ENCODE measurements around the gene CMSS1. TPM values are rescaled to one million over a fixed set of nuclear protein-coding genes. Genes with fewer than 3 reads are reported as not detected.

CMSS1 gene
- polyA plus RNA-seq, 1 donor from 2014 or later: 31.8 TPM

- no peak overlapping the region for H3K9ac ChIP-seq (ENCODE audit: low read length)
- TF ChIP-seq EP300 (conservative IDR thresholded peaks at IDR 0.05; ENCODE audit: poor library complexity, severe bottlenecking) (no peak), TAF1 (IDR thresholded peaks at IDR 0.05; ENCODE audit: low read depth) (no peak), POLR2AphosphoS5 (IDR thresholded peaks at IDR 0.05) (no peak), SMC3 (conservative IDR thresholded peaks at IDR 0.05; ENCODE audit: poor library complexity) (no peak), REST (IDR thresholded peaks at IDR 0.05; ENCODE audit: borderline replicate concordance) (no peak), MXI1 (conservative IDR thresholded peaks at IDR 0.05; ENCODE audit: poor library complexity, severe bottlenecking) (no peak), RAD21 (conservative IDR thresholded peaks at IDR 0.05) (no peak), EZH2 (IDR thresholded peaks at IDR 0.05; ENCODE audit: borderline replicate concordance, insufficient read depth, low read length, poor library complexity, severe bottlenecking) (no peak)
- TF ChIP-seq, protein P1, sequence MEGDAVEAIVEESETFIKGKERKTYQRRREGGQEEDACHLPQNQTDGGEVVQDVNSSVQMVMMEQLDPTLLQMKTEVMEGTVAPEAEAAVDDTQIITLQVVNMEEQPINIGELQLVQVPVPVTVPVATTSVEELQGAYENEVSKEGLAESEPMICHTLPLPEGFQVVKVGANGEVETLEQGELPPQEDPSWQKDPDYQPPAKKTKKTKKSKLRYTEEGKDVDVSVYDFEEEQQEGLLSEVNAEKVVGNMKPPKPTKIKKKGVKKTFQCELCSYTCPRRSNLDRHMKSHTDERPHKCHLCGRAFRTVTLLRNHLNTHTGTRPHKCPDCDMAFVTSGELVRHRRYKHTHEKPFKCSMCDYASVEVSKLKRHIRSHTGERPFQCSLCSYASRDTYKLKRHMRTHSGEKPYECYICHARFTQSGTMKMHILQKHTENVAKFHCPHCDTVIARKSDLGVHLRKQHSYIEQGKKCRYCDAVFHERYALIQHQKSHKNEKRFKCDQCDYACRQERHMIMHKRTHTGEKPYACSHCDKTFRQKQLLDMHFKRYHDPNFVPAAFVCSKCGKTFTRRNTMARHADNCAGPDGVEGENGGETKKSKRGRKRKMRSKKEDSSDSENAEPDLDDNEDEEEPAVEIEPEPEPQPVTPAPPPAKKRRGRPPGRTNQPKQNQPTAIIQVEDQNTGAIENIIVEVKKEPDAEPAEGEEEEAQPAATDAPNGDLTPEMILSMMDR (IDR thresholded peaks at IDR 0.05; ENCODE audit: poor library complexity, severe bottlenecking): no peak
- no peaks in the 10 kb centered on the region for H3F3A ChIP-seq (ENCODE audit: insufficient read depth, low read length, poor library complexity, severe bottlenecking)
- H3K36me3 ChIP-seq (ENCODE audit: insufficient read depth, low read length): no peaks in the 10 kb centered on the region
- H3K27me3 ChIP-seq (ENCODE audit: insufficient read depth, low read depth, low read length): no peaks in the 10 kb centered on the region
- H3K9me3 ChIP-seq (ENCODE audit: low read length): no peaks in the 10 kb centered on the region
- H2AFZ ChIP-seq (ENCODE audit: low read depth, low read length): no peak overlapping the region
- H3K4me3 ChIP-seq (ENCODE audit: low read length): no peak overlapping the region
- no peaks in the 10 kb centered on the region for H4K20me1 ChIP-seq (ENCODE audit: insufficient read depth)
- H3K4me2 ChIP-seq (ENCODE audit: low read length): no peak overlapping the region
- no peaks in the 10 kb centered on the region for H3K79me2 ChIP-seq (replicated peaks; ENCODE audit: insufficient read depth, low read length)
- no peak overlapping the region for H3K27ac ChIP-seq (ENCODE audit: low read length)
- no peaks in the 10 kb centered on the region for H3K9me2 ChIP-seq (ENCODE audit: insufficient read depth, low read length)
Observed at GRCh38 chr3:100007313-100007712, 189.7 kb downstream of the CMSS1 start.

GRCh38 chr3:100008081-100008698, 190.5 kb downstream of the CMSS1 start:
- Histone ChIP-seq H3K79me2 (replicated peaks; ENCODE audit: insufficient read depth, low read length) (no peaks in the 10 kb centered on the region), H3K9me2 (ENCODE audit: insufficient read depth, low read length) (no peaks in the 10 kb centered on the region), H3K4me3 (ENCODE audit: low read length) (no peak overlapping the region), H3K27ac (ENCODE audit: low read length) (no peak overlapping the region), H2AFZ (ENCODE audit: low read depth, low read length) (no peak overlapping the region), H3K4me2 (ENCODE audit: low read length) (no peak overlapping the region), H4K20me1 (ENCODE audit: insufficient read depth) (no peaks in the 10 kb centered on the region), H3F3A (ENCODE audit: insufficient read depth, low read length, poor library complexity, severe bottlenecking) (no peaks in the 10 kb centered on the region), H3K27me3 (ENCODE audit: insufficient read depth, low read depth, low read length) (no peaks in the 10 kb centered on the region), H3K36me3 (ENCODE audit: insufficient read depth, low read length) (no peaks in the 10 kb centered on the region), H3K9ac (ENCODE audit: low read length) (no peak overlapping the region), H3K9me3 (ENCODE audit: low read length) (no peaks in the 10 kb centered on the region)
- no peak for TF ChIP-seq MXI1 (conservative IDR thresholded peaks at IDR 0.05; ENCODE audit: poor library complexity, severe bottlenecking)
- TF ChIP-seq SMC3 (conservative IDR thresholded peaks at IDR 0.05; ENCODE audit: poor library complexity): no peak
- TF ChIP-seq TAF1 (IDR thresholded peaks at IDR 0.05; ENCODE audit: low read depth): no peak
- TF ChIP-seq REST (IDR thresholded peaks at IDR 0.05; ENCODE audit: borderline replicate concordance): no peak
- no peak for TF ChIP-seq POLR2AphosphoS5 (IDR thresholded peaks at IDR 0.05)
- TF ChIP-seq, protein P1 (IDR thresholded peaks at IDR 0.05; ENCODE audit: poor library complexity, severe bottlenecking): no peak
- TF ChIP-seq EZH2 (IDR thresholded peaks at IDR 0.05; ENCODE audit: borderline replicate concordance, insufficient read depth, low read length, poor library complexity, severe bottlenecking): no peak
- TF ChIP-seq RAD21 (conservative IDR thresholded peaks at IDR 0.05): no peak
- no peak for TF ChIP-seq EP300 (conservative IDR thresholded peaks at IDR 0.05; ENCODE audit: poor library complexity, severe bottlenecking)
